ENCODE data around the gene KCNJ4.

Gene KCNJ4

GRCh38 chr22:38455076-38455529 lies at the start of gene KCNJ4:
Gene KCNJ4 (minus strand): TSS chr22:38455199. CDS start chr22:38428132, 27,067 bp downstream.
- DNase-seq (ENCODE audit: low read depth) = no peak

DNA sequence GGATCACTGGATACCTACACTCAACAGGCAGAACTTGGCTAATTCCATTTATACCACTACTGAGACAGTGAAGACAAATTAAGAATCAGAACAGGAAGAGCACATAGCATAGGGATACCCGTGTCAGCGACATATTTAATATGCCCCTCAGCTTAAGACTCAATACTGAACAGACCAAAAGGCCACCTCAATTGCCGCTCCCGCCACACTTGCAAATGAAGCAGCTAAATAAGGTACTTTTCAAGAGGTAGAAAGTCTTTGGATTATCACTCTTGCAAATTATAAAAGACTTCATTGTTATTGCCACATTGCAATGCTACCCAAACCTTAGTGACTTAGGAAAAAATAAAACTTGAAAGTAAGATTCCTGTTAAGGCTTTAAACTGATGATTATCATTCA lies 48.0 kb upstream of the KCNJ4 start:
- DNase-seq (ENCODE audit: low read depth) = no peak

DNA sequence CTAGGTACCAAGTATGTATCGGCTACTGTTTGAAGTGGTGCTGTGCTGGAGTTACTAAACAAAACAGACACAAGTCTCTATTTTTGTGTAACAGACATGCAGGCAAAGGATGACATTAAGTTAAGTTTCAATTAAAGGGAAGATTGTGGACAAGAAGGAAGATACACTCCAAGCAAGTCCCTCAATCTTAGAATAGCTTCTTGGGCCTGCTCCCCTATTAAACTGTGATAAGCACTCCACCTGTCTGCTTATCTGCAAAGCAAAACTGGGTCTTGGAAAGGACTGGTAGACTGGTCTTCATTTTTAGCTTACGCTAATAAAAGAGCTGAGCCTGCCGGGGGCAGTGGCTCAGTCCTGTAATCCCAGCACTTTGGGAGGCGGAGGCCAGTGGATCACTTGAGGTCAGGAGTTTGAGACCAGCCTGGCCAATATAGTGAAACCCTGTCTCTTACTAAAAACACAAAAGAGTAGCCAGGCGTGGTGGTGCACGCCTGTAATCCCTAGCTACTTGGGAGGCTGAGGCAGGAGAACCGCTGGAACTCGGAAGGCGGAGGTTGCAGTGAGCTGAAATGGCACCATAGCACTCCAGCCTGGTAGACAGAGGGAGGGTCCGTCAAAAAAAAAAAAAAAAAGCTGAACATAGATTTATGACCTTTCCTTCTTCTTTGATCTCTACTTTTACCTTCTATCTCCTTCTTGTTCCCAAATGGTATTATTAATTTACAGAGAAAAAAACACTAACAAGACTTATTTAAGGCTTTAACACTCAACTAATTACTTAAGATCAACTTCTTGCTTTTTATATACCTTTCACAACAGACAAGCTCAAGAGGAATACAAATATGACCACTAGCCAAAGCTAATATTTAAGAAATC lies 47.0 kb upstream of the KCNJ4 start:
- DNase-seq (ENCODE audit: low read depth) = no peak

DNA sequence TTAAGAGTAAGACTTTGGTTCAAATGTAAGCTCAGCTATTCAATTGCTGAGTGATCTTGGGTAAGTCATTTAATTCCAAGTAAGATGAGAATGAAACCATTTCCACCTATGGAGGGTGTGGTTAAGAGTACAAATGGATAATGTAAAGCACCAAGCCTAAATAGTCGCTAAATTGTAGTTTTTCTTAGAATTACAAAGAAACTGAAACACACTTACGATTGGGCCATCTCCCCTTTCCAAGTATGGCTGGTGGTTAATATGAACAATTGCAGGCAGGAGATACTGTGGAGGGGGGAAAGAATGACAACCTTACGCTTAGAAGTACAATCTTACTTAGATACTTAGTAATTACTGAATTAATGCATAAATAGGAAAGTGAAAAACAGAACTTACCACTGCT lies 42.9 kb upstream of the KCNJ4 start:
- DNase-seq (ENCODE audit: low read depth) = no peak

DNA sequence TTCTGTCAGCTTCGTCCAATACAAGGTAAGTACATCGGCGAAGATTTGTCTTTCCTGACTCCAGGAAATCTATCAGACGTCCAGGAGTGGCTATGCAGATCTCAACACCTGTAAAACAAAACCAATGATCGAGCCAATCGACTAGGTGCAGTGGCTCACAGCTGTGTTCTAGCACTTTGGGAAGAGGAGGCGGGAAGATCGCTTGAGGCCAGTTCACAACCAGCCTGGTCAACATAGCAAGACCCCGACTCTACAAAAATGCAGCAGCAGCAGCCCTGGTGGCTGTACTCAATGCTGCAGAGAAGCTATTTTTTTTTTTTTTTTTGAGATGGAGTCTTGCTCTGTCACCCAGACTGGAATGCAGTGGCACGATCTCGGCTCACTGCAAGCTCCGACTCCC lies 39.9 kb upstream of the KCNJ4 start:
- DNase-seq (ENCODE audit: low read depth) = no peak

GRCh38 chr22:38494498-38494897 lies 39.5 kb upstream of the KCNJ4 start:
- DNase-seq (ENCODE audit: low read depth) = no peak

GRCh38 chr22:38491707-38492348 lies 36.8 kb upstream of the KCNJ4 start:
- DNase-seq (ENCODE audit: low read depth) = no peak

- DNase-seq (ENCODE audit: low read depth) = no peak
Observed at GRCh38 chr22:38490915-38491314, 35.9 kb upstream of the KCNJ4 start.

DNA sequence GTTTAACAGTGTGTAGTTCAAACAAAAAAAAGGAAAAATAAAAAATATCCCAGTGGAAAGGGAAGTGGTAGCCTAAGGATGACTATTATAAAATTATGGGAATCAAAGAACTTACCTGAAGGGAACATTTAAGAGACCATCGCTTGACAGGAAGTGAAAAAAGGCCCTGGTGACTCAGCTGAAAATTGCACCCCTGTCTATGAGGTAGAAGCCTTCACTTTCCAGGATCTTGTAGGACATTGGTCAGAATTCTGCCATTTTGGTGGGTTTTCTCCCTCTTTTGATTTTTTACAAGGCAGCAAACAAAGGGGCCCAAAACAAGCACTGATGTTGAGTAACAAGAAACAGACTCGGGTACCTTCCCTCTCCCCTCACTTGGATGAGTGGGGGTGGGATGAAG lies 35.5 kb upstream of the KCNJ4 start:
- no peak for DNase-seq (ENCODE audit: low read depth)

DNA sequence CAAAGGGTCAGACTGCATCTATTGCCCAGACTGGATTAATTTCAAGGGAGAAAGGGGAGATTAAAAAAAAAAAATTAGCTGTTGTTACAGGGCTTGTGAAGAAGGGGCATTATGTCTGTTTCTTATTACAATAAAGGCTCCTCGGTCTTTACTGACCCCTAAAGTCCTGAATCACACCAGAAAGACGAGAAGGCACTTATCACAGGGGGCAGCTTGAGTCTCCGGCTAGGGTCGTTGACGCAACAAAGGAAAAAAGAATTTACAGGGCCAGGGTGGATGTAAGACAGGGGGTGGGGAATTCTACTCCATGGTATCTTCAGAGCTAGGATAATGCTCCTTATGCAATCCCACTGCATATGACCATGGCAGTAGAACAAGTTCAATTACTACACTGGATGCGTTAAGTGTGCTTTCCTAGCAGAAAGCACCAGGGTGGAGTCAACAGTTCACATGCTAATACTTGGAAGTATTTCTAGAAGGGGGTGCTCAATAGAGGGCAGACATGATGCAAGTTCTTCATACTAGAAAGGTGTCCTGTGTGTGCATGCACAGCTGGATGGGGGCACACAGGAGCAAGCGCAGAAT lies 34.7 kb upstream of the KCNJ4 start:
- no peak for DNase-seq (ENCODE audit: low read depth)

DNA sequence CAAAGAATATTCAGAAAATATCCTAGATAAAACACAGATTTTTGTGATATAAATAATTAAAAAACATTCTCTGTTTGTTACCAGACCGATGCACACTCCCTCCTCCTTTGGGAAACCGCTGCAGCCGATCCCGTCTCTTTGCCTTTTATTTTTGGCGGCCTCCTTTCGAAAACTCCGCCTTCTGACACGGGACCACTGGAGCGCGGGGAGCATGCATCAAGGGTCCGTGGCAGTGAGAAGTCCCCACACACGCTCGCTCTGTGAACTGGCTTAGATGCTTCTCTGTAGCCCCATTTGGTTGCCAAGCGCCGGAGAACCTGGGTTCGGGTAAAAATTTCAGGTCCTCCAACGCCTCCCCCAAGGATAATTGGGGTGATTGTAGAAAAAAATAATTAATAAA lies 34.1 kb upstream of the KCNJ4 start:
- no peak for DNase-seq (ENCODE audit: low read depth)

GRCh38 chr22:38487946-38488345 lies 32.9 kb upstream of the KCNJ4 start:
- no peak for DNase-seq (ENCODE audit: low read depth)

GRCh38 chr22:38485783-38486182 lies 30.8 kb upstream of the KCNJ4 start:
- DNase-seq (ENCODE audit: low read depth) = no peak

DNA sequence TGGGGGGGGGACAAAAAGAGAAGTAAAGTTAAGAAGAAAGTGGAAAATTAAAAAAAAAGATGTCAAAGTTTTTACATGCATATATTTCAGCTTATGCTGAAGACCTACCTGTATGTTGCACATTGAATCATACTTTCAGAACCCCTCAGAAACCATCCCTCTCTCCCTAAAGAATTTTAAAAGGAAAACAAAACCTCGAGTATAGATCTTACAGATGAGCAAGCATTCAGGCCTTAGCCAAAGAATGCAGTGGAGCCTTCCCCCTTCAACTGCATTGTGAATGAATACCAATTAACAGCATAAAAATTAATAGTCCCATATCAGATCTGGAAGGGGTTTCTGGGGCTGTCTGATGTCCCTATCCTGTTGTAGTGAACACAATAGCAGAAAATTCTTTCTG lies 29.2 kb upstream of the KCNJ4 start:
- DNase-seq (ENCODE audit: low read depth) = no peak

- DNase-seq (ENCODE audit: low read depth) = no peak
Observed at GRCh38 chr22:38482662-38483308, 27.8 kb upstream of the KCNJ4 start.

DNA sequence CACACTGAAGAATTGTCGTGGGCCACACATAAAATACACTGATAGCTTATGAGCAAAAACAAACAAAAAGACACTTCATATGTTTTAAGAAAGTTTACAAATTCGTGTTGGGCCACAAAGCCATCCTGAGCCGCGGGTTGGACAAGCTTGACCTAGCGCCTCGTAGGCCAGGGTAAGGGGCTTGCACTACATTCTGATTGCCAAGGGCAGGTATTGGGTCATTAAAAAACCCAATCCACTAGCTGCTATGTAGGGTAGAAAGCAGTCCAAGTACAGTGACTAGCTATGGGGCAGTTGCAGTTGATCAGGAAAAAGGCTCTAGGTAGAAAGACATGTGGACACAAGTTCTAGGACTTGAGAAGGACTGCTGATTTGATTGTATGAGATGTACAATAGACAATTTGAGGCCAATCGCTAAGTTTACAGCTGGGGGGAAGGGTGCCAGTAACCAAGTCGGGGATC lies 26.9 kb upstream of the KCNJ4 start:
- no peak for DNase-seq (ENCODE audit: low read depth)

DNA sequence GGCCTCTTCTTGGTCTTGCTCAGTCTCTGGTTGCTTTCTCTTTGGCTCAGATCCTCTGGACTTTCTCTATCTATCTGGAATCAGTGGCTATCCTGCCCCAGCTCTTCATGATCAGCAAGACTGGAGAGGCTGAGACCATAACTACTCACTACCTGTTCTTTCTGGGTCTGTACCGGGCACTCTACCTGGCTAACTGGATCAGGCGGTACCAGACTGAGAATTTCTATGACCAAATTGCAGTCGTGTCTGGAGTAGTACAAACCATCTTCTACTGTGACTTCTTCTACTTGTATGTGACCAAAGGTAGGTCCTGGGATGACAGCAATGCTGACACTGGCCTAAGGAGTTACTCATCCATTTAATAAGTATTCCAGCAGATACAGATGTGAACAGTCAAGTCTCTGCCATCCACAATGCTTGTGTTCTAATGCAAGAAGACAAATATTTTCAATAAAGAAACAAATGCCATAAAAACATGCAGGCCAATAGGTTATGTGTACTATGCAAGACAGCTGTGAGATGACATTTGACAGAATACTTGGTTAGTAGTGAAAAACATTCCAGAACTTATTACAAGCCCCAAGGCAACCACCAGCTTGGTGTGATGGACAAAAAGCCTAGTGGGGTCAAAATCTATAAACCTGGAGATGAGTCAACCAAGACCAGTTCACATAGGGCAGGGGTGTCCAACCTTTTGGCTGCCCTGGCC lies 26.3 kb upstream of the KCNJ4 start:
- DNase-seq (ENCODE audit: low read depth) = no peak

- DNase-seq (ENCODE audit: low read depth) = no peak
Observed at GRCh38 chr22:38479096-38479837, 24.3 kb upstream of the KCNJ4 start.

GRCh38 chr22:38477585-38477984 lies 22.6 kb upstream of the KCNJ4 start:
- no peak for DNase-seq (ENCODE audit: low read depth)

DNA sequence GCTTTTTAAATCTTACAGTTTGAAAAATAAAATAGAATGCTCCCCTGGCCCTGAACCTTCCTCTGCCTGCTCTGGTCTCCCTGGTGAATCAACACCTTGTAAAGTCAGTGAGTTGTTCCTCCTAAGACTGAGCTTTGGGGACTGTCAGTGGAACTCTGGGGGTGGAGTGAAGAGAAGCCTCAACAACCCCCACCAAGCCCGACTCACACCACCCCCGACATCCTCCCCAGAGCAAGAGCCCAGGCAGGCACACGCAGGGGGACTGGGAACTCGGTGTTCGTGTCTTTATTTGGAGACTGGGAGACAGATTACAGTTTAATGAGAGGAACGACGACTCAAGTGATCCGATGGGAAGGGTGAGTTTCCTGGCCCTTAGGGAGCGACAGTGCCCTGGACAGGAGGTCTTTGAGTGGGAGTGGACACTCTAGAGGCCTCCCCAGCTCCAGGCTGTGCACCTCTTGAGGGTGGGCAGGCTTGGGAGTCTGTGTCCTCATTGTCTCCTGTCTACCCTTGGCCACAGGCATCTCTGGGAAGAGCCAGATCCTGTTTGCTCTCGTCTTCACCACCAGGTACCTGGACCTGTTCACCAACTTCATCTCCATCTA lies 19.1 kb upstream of the KCNJ4 start:
- DNase-seq (ENCODE audit: low read depth) = no peak

- no peak for DNase-seq (ENCODE audit: low read depth)
Observed at GRCh38 chr22:38471237-38471636, 16.2 kb upstream of the KCNJ4 start.
